K562 (cell line): Measurements from ENCODE around the gene TSC22D1. TPM values are rescaled to one million over a fixed set of nuclear protein-coding genes. Genes with fewer than 3 reads are reported as not detected.

Experiments used
- ARID1B ChIP-seq: fragments of 450-650 bp; IDR thresholded peaks from 2 replicates; pipeline ENCODE4 v1.6.1; 2016; ENCODE audit warnings: antibody characterized with exemption, mild to moderate bottlenecking, inconsistent platforms
- CBFA2T2 ChIP-seq: fragments of 450-650 bp; conservative IDR thresholded peaks from 2 replicates; pipeline ENCODE4 v1.6.1; 2017; ENCODE audit warnings: mild to moderate bottlenecking
- CBFA2T3 ChIP-seq: fragments of 450-650 bp; IDR thresholded peaks from 2 replicates; pipeline ENCODE4 v1.6.1; 2017
- CHD4 ChIP-seq: fragments of 200-600 bp; sonication (generic); IDR thresholded peaks from 3 replicates; pipeline ENCODE4 v1.6.1; 2012; ENCODE audit warnings: low read depth, mild to moderate bottlenecking, mixed read lengths, low read length, inconsistent platforms; ENCODE audit not compliant: insufficient read depth, insufficient replicate concordance, poor library complexity, severe bottlenecking
- HDAC3 ChIP-seq: fragments of 450-650 bp; IDR thresholded peaks from 2 replicates; pipeline ENCODE4 v1.6.1; 2018; ENCODE audit warnings: borderline replicate concordance, mild to moderate bottlenecking, moderate library complexity; ENCODE audit not compliant: partially characterized antibody
- L3MBTL2 ChIP-seq: fragments of 450-650 bp; IDR thresholded peaks from 2 replicates; pipeline ENCODE4 v1.6.1; 2016; ENCODE audit warnings: mild to moderate bottlenecking, moderate library complexity
- MXI1 ChIP-seq: IDR thresholded peaks from 2 replicates; pipeline ENCODE4 v1.6.1; 2011; ENCODE audit warnings: low read depth, mild to moderate bottlenecking, improper control_type of control experiment, low read length
- SNIP1 ChIP-seq: fragments of 450-650 bp; IDR thresholded peaks from 2 replicates; pipeline ENCODE4 v1.7.1; 2017; ENCODE audit warnings: low read depth, mild to moderate bottlenecking
- ZNF3 ChIP-seq: fragments of 250-450 bp; sonication (Bioruptor Pico); IDR thresholded peaks from 2 replicates; pipeline ENCODE4 v1.5.0; 2021; ENCODE audit warnings: mild to moderate bottlenecking, moderate library complexity
- ZSCAN29 ChIP-seq: fragments of 450-650 bp; IDR thresholded peaks from 2 replicates; pipeline ENCODE4 v1.6.1; 2017
- polyA plus RNA-seq, 8 experiments: library from polyadenylated mRNA; depleted of rRNA in 4 of 8; stranded (reverse) in 5 of 8; unstranded in 3 of 8; fragments of >200 nt; fragmentation: Nextera tagmentation in 2 of 8; fragmentation: Illumina TruSeq in 1 of 8; extraction: Ambion mirVana in 2 of 8; extraction: Trizol in 1 of 8; gene quantifications; 2 replicates each; pipeline versions ENCODE4 v1.2.1 to v1.2.3, GENCODE V29; 2011 to 2014; ENCODE audit warnings: inconsistent platforms in 1 of 8, missing spikeins in 1 of 8
- total RNA-seq, 7 experiments: library from RNA; depleted of rRNA in 6 of 7; stranded (reverse); fragments of >200 nt in 6 of 7; fragmentation: Illumina TruSeq in 2 of 7; extraction: Trizol in 2 of 7; gene quantifications; 2 replicates each; pipeline versions ENCODE4 v1.2.1 to v1.2.3, GENCODE V29; 2011 to 2021; ENCODE audit warnings: low replicate concordance in 1 of 7
- TF ChIP-seq, protein P1 (sequence below): fragments of 450-650 bp; IDR thresholded peaks from 2 replicates; pipeline ENCODE4 v1.6.1; 2016; ENCODE audit warnings: mild to moderate bottlenecking, moderate library complexity
- TF ChIP-seq, protein P2 (sequence below): fragments of 250-450 bp; sonication (Bioruptor Pico); IDR thresholded peaks from 2 replicates; pipeline ENCODE4 v1.4.0; 2020; ENCODE audit warnings: borderline replicate concordance

TSC22D1 gene
- total and polyA plus RNA-seq, 9 of the 15 experiments (the other 6 are each of a cell fraction or from before 2014, with no cell fraction given): 2.6 to 19.8 (median 8.4) TPM

DNA sequence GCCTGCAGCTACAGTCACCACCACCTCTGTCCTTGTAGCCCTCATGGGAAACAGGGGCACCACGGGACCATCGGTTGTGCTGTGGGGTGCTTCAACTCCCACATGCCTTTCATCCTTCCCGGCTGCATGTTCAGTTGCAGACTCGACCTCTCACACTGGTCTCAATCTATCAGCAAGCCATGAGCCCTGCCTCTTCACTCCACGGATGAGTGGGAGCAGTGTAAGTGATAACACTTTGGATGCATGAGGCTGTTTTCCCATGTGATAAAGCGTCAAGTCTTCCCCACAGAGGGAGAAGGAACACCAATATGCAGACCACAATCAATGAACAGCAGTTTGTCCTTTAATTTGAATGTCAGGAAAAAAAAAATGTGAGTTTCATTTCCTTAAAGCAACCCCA, 190.3 kb downstream of the TSC22D1 start (continued):
- TF ChIP-seq, protein P1, sequence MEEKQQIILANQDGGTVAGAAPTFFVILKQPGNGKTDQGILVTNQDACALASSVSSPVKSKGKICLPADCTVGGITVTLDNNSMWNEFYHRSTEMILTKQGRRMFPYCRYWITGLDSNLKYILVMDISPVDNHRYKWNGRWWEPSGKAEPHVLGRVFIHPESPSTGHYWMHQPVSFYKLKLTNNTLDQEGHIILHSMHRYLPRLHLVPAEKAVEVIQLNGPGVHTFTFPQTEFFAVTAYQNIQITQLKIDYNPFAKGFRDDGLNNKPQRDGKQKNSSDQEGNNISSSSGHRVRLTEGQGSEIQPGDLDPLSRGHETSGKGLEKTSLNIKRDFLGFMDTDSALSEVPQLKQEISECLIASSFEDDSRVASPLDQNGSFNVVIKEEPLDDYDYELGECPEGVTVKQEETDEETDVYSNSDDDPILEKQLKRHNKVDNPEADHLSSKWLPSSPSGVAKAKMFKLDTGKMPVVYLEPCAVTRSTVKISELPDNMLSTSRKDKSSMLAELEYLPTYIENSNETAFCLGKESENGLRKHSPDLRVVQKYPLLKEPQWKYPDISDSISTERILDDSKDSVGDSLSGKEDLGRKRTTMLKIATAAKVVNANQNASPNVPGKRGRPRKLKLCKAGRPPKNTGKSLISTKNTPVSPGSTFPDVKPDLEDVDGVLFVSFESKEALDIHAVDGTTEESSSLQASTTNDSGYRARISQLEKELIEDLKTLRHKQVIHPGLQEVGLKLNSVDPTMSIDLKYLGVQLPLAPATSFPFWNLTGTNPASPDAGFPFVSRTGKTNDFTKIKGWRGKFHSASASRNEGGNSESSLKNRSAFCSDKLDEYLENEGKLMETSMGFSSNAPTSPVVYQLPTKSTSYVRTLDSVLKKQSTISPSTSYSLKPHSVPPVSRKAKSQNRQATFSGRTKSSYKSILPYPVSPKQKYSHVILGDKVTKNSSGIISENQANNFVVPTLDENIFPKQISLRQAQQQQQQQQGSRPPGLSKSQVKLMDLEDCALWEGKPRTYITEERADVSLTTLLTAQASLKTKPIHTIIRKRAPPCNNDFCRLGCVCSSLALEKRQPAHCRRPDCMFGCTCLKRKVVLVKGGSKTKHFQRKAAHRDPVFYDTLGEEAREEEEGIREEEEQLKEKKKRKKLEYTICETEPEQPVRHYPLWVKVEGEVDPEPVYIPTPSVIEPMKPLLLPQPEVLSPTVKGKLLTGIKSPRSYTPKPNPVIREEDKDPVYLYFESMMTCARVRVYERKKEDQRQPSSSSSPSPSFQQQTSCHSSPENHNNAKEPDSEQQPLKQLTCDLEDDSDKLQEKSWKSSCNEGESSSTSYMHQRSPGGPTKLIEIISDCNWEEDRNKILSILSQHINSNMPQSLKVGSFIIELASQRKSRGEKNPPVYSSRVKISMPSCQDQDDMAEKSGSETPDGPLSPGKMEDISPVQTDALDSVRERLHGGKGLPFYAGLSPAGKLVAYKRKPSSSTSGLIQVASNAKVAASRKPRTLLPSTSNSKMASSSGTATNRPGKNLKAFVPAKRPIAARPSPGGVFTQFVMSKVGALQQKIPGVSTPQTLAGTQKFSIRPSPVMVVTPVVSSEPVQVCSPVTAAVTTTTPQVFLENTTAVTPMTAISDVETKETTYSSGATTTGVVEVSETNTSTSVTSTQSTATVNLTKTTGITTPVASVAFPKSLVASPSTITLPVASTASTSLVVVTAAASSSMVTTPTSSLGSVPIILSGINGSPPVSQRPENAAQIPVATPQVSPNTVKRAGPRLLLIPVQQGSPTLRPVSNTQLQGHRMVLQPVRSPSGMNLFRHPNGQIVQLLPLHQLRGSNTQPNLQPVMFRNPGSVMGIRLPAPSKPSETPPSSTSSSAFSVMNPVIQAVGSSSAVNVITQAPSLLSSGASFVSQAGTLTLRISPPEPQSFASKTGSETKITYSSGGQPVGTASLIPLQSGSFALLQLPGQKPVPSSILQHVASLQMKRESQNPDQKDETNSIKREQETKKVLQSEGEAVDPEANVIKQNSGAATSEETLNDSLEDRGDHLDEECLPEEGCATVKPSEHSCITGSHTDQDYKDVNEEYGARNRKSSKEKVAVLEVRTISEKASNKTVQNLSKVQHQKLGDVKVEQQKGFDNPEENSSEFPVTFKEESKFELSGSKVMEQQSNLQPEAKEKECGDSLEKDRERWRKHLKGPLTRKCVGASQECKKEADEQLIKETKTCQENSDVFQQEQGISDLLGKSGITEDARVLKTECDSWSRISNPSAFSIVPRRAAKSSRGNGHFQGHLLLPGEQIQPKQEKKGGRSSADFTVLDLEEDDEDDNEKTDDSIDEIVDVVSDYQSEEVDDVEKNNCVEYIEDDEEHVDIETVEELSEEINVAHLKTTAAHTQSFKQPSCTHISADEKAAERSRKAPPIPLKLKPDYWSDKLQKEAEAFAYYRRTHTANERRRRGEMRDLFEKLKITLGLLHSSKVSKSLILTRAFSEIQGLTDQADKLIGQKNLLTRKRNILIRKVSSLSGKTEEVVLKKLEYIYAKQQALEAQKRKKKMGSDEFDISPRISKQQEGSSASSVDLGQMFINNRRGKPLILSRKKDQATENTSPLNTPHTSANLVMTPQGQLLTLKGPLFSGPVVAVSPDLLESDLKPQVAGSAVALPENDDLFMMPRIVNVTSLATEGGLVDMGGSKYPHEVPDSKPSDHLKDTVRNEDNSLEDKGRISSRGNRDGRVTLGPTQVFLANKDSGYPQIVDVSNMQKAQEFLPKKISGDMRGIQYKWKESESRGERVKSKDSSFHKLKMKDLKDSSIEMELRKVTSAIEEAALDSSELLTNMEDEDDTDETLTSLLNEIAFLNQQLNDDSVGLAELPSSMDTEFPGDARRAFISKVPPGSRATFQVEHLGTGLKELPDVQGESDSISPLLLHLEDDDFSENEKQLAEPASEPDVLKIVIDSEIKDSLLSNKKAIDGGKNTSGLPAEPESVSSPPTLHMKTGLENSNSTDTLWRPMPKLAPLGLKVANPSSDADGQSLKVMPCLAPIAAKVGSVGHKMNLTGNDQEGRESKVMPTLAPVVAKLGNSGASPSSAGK: peak; percentile 25; the same call in 1 of the 2 replicates
- TF ChIP-seq MXI1 (no peak), HDAC3 (no peak), CBFA2T2 (peak; percentile 44; the same call in 1 of the 2 replicates), ARID1B (0 out of 2 replicates have a peak, but pooled peaks have one; percentile 9), L3MBTL2 (peak; percentile 51; the same call in 1 of the 2 replicates), CBFA2T3 (peak; percentile 73), ZNF3 (CRISPR knock-in tag) (no peak), ZSCAN29 (no peak), SNIP1 (no peak), CHD4 (no peak)
- TF ChIP-seq, protein P2, sequence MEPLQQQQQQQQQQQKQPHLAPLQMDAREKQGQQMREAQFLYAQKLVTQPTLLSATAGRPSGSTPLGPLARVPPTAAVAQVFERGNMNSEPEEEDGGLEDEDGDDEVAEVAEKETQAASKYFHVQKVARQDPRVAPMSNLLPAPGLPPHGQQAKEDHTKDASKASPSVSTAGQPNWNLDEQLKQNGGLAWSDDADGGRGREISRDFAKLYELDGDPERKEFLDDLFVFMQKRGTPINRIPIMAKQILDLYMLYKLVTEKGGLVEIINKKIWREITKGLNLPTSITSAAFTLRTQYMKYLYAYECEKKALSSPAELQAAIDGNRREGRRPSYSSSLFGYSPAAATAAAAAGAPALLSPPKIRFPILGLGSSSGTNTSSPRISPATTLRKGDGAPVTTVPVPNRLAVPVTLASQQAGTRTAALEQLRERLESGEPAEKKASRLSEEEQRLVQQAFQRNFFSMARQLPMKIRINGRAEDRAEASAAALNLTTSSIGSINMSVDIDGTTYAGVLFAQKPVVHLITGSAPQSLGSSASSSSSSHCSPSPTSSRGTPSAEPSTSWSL (CRISPR knock-in tag): no peak
